B cell (primary cell): ENCODE results near the gene DDX25. TPM values are rescaled to one million over a fixed set of nuclear protein-coding genes. Genes with fewer than 3 reads are reported as not detected.

Source experiments
- ATAC-seq: fragments of 200-7000 bp; cut with Tn5 transposase; one replicate; pipeline ENCODE4 v1.10.0; 2021; ENCODE audit warnings: low read depth, mild to moderate bottlenecking, moderate number of reproducible peaks, moderate library complexity
- CTCF ChIA-PET: fragments of 350-600 bp; sonication (Branson Sonifier 250); formaldehyde crosslinking; loops from one replicate; lab custom pipeline; 2021; ENCODE audit warnings: antibody characterized with exemption, inconsistent platforms; lab: Charles Lee
- POLR2A ChIA-PET: fragments of 350-600 bp; sonication (Branson Sonifier 250); formaldehyde crosslinking; loops from one replicate; lab custom pipeline; 2021; ENCODE audit warnings: antibody characterized with exemption; lab: Charles Lee
- DNase-seq: peaks from one replicate; pipeline ENCODE4 v3.0.0; 2013
- H2AFZ ChIP-seq: 2 replicates; pipeline ENCODE4 v1.6.1; 2012; ENCODE audit warnings: mild to moderate bottlenecking, low read depth, low read length; ENCODE audit not compliant: insufficient read depth, poor library complexity, severe bottlenecking
- H3K27ac ChIP-seq, 2 donors: 1 replicate in 1 of 2; 2 replicates in 1 of 2; pipeline ENCODE4 v1.5.1; 2012 to 2013; ENCODE audit warnings: low read length in 2 of 2, mild to moderate bottlenecking in 2 of 2, moderate library complexity in 1 of 2
- H3K27me3 ChIP-seq, 4 experiments: fragments of 200-600 bp in 1 of 4; sonication (generic) in 1 of 4; replicated peaks in 1 of 4; 1 replicate in 2 of 4; 2 replicates in 2 of 4; pipeline versions ENCODE4 v1.6.1 to v1.7.0; 2013 to 2016; ENCODE audit warnings: low read length in 3 of 4, mild to moderate bottlenecking in 2 of 4, mixed read lengths in 1 of 4, moderate library complexity in 1 of 4; ENCODE audit not compliant: insufficient read depth in 4 of 4, control insufficient read depth in 3 of 4; ENCODE audit errors: control extremely low read depth in 1 of 4
- H3K36me3 ChIP-seq, 2 experiments: replicated peaks in 1 of 2; 1 replicate in 1 of 2; 2 replicates in 1 of 2; pipeline versions ENCODE4 v1.6.1 to v1.7.1; 2013; ENCODE audit warnings: low read length in 1 of 2; ENCODE audit not compliant: insufficient read depth in 2 of 2, control insufficient read depth in 1 of 2; ENCODE audit errors: control extremely low read depth in 1 of 2, extremely low read depth in 1 of 2
- H3K4me1 ChIP-seq, 2 donors: fragments of 200-600 bp in 1 of 2; sonication (generic) in 1 of 2; 1 replicate in 1 of 2; 2 replicates in 1 of 2; pipeline versions ENCODE4 v1.5.1 to v1.6.1; 2013 to 2017; ENCODE audit warnings: low read length in 2 of 2; ENCODE audit not compliant: control insufficient read depth in 2 of 2, insufficient read depth in 2 of 2
- H3K4me2 ChIP-seq: replicated peaks from 2 replicates; pipeline ENCODE3; 2012; ENCODE audit warnings: mild to moderate bottlenecking, low read depth, low read length; ENCODE audit not compliant: poor library complexity, severe bottlenecking
- H3K4me3 ChIP-seq, 5 experiments: fragments of 200-600 bp in 1 of 5; sonication (generic) in 1 of 5; 1 replicate in 3 of 5; 2 replicates in 2 of 5; pipeline versions ENCODE4 v1.5.1 to v1.7.0; 2011 to 2016; ENCODE audit warnings: low read length in 4 of 5, mild to moderate bottlenecking in 4 of 5, low read depth in 2 of 5, control low read depth in 1 of 5, moderate library complexity in 1 of 5; ENCODE audit not compliant: insufficient read depth in 1 of 5; ENCODE audit errors: control extremely low read depth in 1 of 5, extremely low read depth in 1 of 5
- H3K79me2 ChIP-seq: fragments of 200-600 bp; sonication (generic); one replicate; pipeline ENCODE4 v1.6.0; 2016; ENCODE audit warnings: low read length; ENCODE audit not compliant: control insufficient read depth, insufficient read depth
- H3K9ac ChIP-seq: fragments of 200-600 bp; sonication (generic); 2 replicates; pipeline ENCODE4 v1.6.1; 2017; ENCODE audit warnings: mild to moderate bottlenecking, low read length, moderate library complexity
- H3K9me3 ChIP-seq, 3 donors: one replicate each; pipeline versions ENCODE4 v1.6.1 to v1.7.1; 2013; ENCODE audit warnings: low read length in 2 of 3; ENCODE audit not compliant: control insufficient read depth in 2 of 3, insufficient read depth in 1 of 3; ENCODE audit errors: control extremely low read depth in 1 of 3
- H4K20me1 ChIP-seq: 2 replicates; pipeline ENCODE4 v1.6.0; 2012; ENCODE audit warnings: mild to moderate bottlenecking, low read length; ENCODE audit not compliant: insufficient read depth, control insufficient read depth, poor library complexity, severe bottlenecking
- H3K27ac Mint-ChIP-seq: one replicate; pipeline ENCODE4 v1.8.0; 2021; ENCODE audit warnings: mixed read lengths
- H3K27me3 Mint-ChIP-seq: one replicate; pipeline ENCODE4 v1.8.0; 2021; ENCODE audit warnings: mixed read lengths
- H3K4me1 Mint-ChIP-seq: one replicate; pipeline ENCODE4 v1.8.0; 2021; ENCODE audit warnings: mixed read lengths
- H3K4me3 Mint-ChIP-seq: one replicate; pipeline ENCODE4 v1.8.0; 2021; ENCODE audit warnings: mixed read lengths
- H3K9me3 Mint-ChIP-seq: one replicate; pipeline ENCODE4 v1.8.0; 2022; ENCODE audit warnings: mixed read lengths; ENCODE audit not compliant: insufficient read depth
- EZH2 ChIP-seq: IDR thresholded peaks from 2 replicates; pipeline ENCODE4 v1.6.1; 2012; ENCODE audit warnings: borderline replicate concordance, low read depth, mild to moderate bottlenecking, moderate library complexity, low read length; ENCODE audit not compliant: insufficient read depth, poor library complexity, severe bottlenecking
- WGBS: methylation state at CpG from one replicate; pipeline ENCODE4 v1.1.5; 2013; ENCODE audit warnings: missing lambda C conversion rate; ENCODE audit not compliant: insufficient coverage; 5-methylcytosine and 5-hydroxymethylcytosine counted together
- intact Hi-C: fragments of 100-400 bp; cut with micrococcal nuclease; formaldehyde crosslinking; loops from one replicate; pipeline ENCODE4 v1.10.0; 2022
- polyA plus RNA-seq: library from polyadenylated mRNA; depleted of rRNA; stranded (reverse); fragments of >200 nt; gene quantifications from 2 replicates; pipeline ENCODE4 v1.2.3, GENCODE V29; 2012
- total RNA-seq, 2 donors: library from RNA; stranded (reverse); fragments of 120-200 nt in 1 of 2; gene quantifications; 1 replicate in 1 of 2; 2 replicates in 1 of 2; pipeline versions ENCODE4 v1.2.3 to v1.2.4, GENCODE V29; 2013 to 2022
- TF ChIP-seq, protein P1 (sequence below): fragments of 200-600 bp; IDR thresholded peaks from one replicate; pipeline ENCODE4 v1.8.0; 2022; ENCODE audit warnings: antibody characterized with exemption, mild to moderate bottlenecking

DDX25 gene
- total and polyA plus RNA-seq, 2 donors (not counting 1 experiment from before 2014, with no cell fraction given) = not detected

DNA sequence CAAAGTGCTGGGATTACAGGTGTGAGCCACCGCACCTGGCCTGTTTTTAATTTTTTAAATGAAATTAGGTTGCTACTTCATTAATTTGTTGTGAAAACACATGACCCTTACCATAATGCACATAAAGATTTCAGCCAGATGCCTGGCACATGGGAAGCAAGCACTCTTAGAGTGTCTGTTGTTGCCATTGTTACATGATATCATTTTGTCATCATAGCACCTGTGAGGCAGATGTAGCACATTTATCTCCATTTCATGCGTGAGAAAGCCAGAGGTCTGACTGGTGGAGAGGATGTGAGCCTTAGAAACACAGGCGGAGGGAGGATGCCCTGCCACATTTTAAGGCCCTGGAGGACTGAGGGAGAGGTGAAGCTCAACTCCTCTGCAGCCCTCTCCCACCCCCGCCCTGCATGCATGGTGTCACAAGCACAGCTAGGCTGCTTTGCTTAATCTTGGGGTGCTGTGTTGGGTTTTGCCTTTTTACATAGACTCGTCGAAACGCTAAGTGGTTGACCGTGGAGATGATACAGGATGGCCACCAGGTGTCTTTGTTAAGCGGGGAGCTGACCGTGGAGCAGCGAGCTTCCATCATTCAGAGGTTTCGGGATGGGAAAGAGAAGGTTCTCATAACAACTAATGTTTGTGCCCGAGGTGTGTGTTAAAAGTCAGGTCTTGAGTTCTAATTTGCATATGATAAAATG is 14.0 kb downstream of the DDX25 start:
- Histone ChIP-seq H3K36me3 (no peaks in the 10 kb centered on the region), H4K20me1 (no peaks in the 10 kb centered on the region), H3K4me1 (no peaks in the 10 kb centered on the region), H3K4me3 (no peak overlapping the region), H3K27ac (no peak overlapping the region), H3K4me2 (no peak overlapping the region), H3K79me2 (no peaks in the 10 kb centered on the region), H3K9ac (no peak overlapping the region), H2AFZ (no peak overlapping the region), H3K27me3 (peaks cover 0 to 8% (median 2%) of the 10 kb centered on the region in 4 experiments), H3K9me3 (no peaks in the 10 kb centered on the region)
- TF ChIP-seq, protein P1, sequence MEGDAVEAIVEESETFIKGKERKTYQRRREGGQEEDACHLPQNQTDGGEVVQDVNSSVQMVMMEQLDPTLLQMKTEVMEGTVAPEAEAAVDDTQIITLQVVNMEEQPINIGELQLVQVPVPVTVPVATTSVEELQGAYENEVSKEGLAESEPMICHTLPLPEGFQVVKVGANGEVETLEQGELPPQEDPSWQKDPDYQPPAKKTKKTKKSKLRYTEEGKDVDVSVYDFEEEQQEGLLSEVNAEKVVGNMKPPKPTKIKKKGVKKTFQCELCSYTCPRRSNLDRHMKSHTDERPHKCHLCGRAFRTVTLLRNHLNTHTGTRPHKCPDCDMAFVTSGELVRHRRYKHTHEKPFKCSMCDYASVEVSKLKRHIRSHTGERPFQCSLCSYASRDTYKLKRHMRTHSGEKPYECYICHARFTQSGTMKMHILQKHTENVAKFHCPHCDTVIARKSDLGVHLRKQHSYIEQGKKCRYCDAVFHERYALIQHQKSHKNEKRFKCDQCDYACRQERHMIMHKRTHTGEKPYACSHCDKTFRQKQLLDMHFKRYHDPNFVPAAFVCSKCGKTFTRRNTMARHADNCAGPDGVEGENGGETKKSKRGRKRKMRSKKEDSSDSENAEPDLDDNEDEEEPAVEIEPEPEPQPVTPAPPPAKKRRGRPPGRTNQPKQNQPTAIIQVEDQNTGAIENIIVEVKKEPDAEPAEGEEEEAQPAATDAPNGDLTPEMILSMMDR = no peak
- TF ChIP-seq EZH2 = no peak
- ATAC-seq (no peak), DNase-seq (no peak)
- Mint-ChIP-seq H3K27me3 (peaks cover 33% of the 10 kb centered on the region), H3K4me3 (no peak overlapping the region), H3K27ac (no peak overlapping the region), H3K9me3 (no peaks in the 10 kb centered on the region), H3K4me1 (peaks cover 2% of the 10 kb centered on the region)
- intact Hi-C loops = no loop called here
- 96% methylated on average over 9 of the region's 13 CpGs for WGBS
- ChIA-PET POLR2A (no interaction called here), CTCF (no interaction called here)

DNA sequence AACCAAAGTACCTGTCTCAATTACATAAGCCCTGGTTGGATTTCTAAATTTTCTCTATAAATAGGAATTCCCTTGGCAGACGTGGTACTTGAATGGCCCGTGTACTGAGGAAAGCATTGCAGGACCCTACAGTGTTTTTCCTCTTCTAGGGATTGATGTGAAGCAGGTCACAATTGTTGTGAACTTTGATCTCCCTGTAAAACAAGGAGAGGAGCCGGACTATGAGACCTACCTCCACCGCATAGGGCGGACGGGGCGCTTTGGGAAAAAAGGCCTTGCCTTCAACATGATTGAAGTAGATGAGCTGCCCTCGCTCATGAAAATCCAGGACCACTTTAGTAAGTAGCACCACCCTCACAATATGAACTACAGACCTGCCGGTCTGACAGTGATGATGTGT is 16.7 kb downstream of the DDX25 start:
- no peak overlapping the region for H3K27ac ChIP-seq
- peaks cover 2% of the 10 kb centered on the region for H3K4me1 Mint-ChIP-seq
- H3K4me1 ChIP-seq = no peaks in the 10 kb centered on the region
- no peak overlapping the region for H3K4me3 ChIP-seq
- H3K4me3 Mint-ChIP-seq = no peak overlapping the region
- H3K36me3 ChIP-seq = no peaks in the 10 kb centered on the region
- ATAC-seq = no peak
- ChIA-PET POLR2A (no interaction called here), CTCF (interaction anchor here (0.8 to 1.6 kb wide), 2 partner anchors 13 to 273 kb away, joined by 3 to 8 read pairs; no protein-coding TSS in a partner anchor)
- no peaks in the 10 kb centered on the region for H4K20me1 ChIP-seq
- no peaks in the 10 kb centered on the region for H3K9me3 Mint-ChIP-seq
- TF ChIP-seq, protein P1 = no peak
- no peak for TF ChIP-seq EZH2
- H3K79me2 ChIP-seq = no peaks in the 10 kb centered on the region
- H3K9me3 ChIP-seq = no peaks in the 10 kb centered on the region
- no peak overlapping the region for H3K9ac ChIP-seq
- intact Hi-C loops = no loop called here
- H3K4me2 ChIP-seq = no peak overlapping the region
- DNase-seq = no peak
- WGBS = 93% methylated on average over 6 of the region's 9 CpGs
- no peak overlapping the region for H3K27ac Mint-ChIP-seq
- H3K27me3 Mint-ChIP-seq = peaks cover 41% of the 10 kb centered on the region
- H2AFZ ChIP-seq = no peak overlapping the region
- peaks cover 0 to 14% (median 2%) of the 10 kb centered on the region in 4 experiments for H3K27me3 ChIP-seq
